Stimulated activated CD4-positive, alpha-beta T cell treated with anti-CD3 and anti-CD28 coated beads, Interleukin-1b, Interleukin-23, amount 100 ng/mL, for 1 hour (primary cell): ENCODE results near the gene TARS1.
"Not testable (repeated sequence)": the region's sequence is repeated elsewhere in the genome, so short reads cannot be mapped to it uniquely, and the experiment has no call there.

ENCODE experiments used
- DNase-seq, 2 donors: peaks; one replicate each; pipeline ENCODE4 v3.0.0-alpha.2; 2020; ENCODE audit warnings: low read depth in 2 of 2

The TARS1 gene

DNA sequence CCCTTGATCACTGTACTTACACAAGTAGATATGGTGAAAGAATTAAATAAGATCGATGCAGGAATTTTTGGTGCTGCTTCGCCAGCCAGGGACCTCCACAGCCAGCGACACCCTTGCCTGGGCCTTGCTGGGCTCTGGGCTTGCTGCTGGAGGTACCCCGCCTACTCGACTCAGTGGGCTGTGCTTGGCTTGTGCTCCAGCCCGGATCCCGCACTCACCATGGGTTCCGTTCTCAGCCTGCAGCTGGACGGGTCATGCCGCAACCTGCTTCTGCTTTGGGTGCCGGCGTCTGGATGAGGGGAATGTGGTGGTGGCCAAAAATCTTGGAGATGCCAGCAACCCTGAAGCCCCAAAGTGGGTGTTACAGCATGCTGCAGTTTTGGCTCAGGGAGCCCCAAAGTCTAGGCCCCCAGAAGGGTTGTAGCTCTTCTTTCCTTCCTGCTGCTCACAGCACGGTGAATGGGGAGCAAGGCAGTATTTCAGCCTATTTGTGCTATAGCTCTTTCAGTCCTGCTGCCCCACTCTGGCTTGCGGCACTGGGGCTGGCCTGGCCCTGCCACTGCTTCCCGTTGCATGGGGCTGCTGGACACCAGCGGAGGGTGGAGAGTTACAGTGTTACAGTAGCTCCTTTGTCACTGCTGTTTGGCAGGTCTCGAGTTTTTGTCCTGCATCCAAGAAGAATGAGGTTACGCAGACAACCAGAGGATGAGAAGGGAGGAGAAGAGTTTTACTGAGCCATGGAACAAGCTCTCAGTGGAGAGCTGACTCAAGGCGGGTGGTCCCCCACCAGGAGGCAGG is 48.0 kb downstream of the TARS1 start:
- DNase-seq, result no peak

DNA sequence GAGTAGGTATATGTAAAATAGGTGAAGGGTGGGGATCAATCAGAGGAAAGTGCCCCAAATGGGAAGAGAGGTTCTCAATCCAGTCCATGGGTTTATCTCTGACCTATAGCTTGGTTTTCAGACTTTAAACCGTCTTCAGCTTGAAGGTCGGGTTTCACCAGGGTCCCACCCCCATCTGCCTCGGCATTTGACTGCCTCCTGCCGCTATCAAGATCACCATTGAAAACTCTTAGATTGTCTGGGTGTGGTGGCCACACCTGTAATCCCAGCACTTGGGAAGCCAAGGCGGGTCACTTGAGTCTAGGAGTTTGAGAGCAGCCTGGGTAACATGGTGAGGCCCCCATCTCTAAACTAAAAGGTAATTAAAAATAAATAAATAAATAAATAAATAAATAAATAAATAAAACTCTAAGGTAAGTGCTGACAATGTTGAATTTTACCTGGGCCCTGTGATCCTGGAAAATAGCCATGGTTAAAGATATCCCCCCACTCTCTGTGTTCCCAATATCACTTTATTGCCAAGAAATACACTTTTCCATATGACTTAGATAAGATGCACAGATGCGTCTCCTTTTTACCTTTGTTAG is 48.8 kb downstream of the TARS1 start:
- DNase-seq, result no peak

DNA sequence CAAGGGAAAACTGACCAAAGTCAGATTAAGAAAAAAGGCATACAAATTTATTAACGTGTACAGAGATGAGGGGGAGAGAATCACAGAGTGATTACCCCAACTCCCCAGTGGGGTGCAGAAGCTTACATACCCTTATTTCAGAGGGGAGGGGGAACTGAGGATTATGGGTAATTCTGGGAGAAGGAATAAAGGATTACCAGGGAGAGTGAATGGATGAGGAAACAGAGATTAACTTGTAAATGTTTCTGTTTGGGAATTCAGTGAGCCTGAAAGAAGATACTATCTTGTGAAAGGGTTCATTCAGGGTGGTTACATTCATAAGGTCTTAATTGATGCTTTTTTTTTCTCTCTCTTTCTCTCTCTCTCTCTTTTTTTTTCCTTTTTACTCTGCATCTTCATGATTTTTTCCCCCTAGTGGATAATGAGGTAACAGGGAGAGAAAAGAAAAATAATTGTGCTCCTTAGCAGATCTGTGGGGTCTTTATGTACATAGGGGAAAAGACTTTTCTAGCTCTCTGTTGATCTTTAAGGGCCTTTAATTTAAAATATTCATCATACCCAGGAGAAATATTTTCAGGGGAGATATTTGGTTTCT is 49.4 kb downstream of the TARS1 start:
- no peak for DNase-seq

DNA sequence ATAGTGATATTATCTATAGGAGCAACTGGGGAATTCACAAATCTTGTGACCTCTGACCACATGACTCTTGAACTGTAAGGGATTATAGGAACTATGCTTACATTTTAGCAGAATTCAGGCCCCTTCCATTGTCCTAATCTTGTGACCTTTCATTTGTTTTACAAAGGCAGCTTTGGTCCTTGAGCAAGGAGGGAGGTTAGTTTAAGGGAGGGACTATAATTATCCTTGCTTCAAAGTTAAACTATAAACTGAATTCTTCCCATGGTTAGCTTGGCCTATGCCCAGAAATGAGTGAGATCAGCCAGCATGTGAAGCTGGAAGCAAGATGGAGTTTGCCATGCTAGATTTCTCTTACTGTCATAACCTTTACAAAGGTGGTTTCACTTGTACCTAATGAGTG is 51.2 kb downstream of the TARS1 start:
- no peak for DNase-seq

DNA sequence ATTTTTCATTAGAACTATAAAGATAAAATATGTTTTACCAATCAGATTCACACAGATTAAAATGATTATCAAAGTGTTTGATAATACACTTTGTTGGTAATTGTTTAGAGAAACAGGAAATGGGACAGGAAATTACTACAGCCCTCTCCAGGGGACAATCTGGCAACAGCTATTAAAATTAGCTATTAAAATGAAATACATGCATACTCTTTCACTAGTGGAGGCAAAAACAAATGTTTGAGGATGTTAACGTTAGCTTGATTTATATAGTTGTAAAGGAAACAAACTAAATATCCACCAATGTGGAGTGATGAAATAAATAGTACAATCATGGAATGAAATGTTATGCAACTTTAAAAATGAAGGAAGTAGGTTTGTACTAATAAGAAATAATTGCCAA is 53.7 kb downstream of the TARS1 start:
- DNase-seq, result no peak

DNA sequence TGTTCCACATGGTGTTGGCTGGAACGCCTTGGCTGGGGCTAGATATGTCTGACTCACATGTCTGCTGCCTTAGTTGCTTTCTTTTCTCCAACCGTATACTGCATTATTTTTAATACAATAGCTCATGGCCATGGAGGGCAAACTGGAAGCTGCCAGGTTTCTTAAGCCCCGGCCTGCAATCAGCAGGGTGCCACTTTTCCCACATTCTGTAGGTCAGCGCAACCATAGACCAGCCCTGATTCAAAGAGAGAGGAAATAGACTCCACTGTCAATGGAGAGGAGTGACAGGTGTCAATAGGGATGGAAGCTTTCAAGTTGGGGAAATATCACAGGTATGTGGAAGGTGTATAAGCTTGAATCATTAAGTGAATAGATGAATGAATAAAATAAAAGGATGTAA is 60.5 kb downstream of the TARS1 start:
- no peak for DNase-seq

DNA sequence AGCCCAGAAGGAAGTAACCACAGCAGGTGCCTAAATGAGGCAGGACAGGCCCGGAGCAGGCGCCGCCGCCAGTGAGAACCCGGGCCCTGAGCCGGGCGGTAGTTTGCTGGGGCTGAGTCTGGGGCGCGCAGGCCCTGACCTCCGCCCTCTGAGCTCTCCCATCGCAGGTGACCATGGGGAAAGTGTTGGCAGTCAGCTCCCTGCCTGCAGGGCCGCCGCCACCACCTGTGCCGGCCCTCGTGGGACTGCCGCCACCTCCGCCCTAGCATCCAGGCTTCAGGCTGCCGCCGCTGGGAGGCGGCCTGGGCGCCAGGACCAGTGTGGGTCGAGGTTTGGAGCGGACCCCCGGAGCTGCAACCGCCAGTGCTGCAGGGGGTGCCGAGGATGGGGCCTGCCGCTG is 61.1 kb downstream of the TARS1 start:
- no peak for DNase-seq

DNA sequence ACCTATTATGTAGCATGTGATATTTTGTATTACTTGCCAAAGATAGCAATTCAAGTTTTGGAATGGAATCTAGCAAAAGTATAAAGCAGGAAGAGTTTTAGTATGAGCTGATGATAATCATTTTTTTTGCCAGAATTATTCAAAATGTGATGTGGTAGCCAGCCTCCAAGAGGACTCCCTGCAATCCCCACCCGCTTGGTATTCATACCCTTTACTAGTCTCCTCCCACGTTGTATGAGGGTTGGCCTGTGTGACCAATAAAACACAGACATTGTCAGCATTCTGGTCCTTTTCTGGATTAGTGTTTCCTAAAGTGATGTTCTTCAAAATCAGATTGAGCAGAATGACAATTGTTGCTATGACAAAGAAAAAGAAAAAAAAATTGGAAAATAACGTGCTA is 63.8 kb downstream of the TARS1 start:
- no peak for DNase-seq

DNA sequence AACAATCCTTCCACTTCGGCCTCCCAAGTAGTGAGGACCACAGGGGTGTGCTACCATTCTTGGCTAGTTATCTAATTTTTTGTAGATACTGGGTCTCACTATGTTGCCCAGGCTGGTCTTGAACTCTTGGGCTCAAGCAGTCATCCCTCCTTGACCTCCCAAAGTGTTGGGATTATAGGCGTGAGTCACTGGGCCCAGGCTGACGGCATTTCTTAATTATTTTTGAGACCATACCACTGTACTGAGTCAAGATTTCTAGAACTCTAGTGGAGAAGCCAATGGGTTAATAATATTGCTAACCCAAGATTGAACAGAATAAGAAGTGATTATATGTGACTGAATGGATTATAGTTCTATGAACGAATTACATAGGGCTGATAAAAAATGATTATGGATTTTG is 66.7 kb downstream of the TARS1 start:
- no peak for DNase-seq

DNA sequence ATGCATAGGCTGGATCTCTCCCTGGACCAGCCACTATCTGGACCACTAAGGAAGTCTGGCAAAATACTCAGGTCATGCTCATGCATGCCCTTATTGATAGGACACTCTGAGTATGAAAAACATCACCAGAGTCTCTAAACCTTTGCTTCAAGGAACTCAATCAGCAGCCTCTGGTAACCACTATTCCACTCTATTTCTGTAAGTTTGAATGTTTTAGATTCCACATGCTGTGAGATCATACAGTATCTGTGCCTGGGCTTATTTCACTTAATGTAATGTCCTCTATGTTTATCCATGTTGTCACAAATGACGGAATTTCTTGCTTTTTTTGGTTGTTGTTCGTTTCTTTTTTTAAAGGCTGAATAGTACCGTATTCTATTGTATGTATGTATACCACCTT is 68.3 kb downstream of the TARS1 start:
- DNase-seq, result no peak

DNA sequence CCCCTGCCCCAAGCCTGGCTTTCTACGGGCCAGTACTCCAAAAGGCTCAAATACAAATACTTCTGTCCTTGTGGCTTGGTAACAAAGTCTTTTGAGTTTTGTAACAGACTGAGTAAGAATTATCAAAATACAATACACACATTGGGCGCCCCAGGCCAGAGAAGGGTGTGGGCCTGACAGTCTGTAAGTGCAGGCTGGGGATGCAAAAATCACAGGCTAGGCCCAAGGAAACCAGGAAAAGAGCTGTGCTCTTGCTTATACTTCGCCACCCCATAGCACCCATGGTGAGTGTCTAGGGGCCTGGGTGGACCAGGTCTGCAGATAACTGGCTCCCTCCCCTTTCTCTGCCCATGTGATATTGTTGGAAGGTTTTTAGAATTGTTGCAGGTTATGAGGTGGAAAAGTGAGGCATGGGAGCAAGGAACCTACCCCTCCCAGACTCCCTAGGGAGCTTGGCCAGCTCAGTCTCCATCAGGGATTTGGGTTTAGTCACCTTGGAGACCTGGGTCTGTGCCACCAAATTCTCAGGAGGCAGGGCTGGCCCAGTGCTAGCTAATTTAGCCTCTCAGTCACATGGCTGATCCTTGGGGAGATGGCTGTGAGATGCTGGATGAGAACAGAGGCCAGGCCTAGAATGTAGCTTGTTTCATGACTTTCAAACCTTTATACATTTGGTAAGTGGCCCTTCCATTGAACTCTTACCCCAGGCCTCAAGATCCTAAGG is 72.9 kb downstream of the TARS1 start:
- DNase-seq, result no peak

DNA sequence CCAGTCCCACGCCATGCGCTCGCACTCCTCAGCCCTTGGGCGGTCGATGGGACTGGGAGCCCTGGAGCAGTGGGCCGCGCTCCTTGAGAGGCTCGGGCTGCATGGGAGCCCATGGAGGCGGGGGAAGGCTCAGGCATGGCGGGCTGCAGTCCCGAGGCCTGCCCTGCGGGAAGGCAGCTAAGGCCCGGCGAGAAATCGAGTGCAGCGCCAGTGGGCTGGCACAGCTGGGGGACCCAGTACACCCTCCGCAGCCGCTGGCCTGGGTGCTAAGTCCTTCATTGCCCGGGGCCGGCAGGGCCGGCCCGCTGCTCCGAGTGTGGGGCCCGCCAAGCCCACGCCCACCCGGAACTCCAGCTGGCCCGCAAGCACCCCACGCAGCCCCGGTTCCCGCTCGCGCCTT is 74.6 kb downstream of the TARS1 start:
- not testable (repeated sequence) for DNase-seq

DNA sequence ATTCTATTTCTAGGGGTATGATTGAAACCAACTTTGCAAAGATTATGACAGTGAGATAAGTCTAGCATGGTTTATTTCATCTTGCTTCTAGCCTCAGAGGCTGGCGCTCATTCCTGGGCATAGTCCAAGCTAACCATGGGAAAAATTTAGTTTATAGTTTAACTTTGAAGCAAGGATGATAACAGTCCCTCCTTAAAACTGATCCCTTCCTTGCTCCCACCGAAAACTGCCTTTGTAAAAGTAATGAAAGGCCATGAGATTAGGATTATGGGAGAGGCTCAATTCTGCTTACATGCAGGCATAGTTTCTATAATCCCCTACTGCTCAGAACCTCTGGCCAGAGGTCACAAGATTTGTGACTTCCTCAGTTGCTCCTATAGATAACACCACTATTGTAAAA is 75.7 kb downstream of the TARS1 start:
- no peak for DNase-seq
